Activated T-helper 17 cell treated with anti-CD3 and anti-CD28 coated beads, Interleukin-2, amount 50 U/mL, for 72 hours (primary cell): ENCODE results near the gene L3MBTL3. TPM values are rescaled to one million over a fixed set of nuclear protein-coding genes. Genes with fewer than 3 reads are reported as not detected.

Experiments
- ATAC-seq: fragments of 150-1000 bp; cut with Tn5 transposase; replicated peaks from 2 replicates; pipeline ENCODE4 v1.10.0; 2021; ENCODE audit warnings: mild to moderate bottlenecking, moderate library complexity
- H3K27ac Mint-ChIP-seq: one replicate; pipeline ENCODE4 v1.8.0; 2022; ENCODE audit warnings: mixed read lengths
- H3K27me3 Mint-ChIP-seq: one replicate; pipeline ENCODE4 v1.8.0; 2022; ENCODE audit warnings: mixed read lengths
- H3K36me3 Mint-ChIP-seq: one replicate; pipeline ENCODE4 v1.8.0; 2022; ENCODE audit warnings: low read depth, mild to moderate bottlenecking, mixed read lengths
- H3K4me1 Mint-ChIP-seq: one replicate; pipeline ENCODE4 v1.8.0; 2022; ENCODE audit warnings: mixed read lengths
- H3K4me3 Mint-ChIP-seq: one replicate; pipeline ENCODE4 v1.8.0; 2022; ENCODE audit warnings: mild to moderate bottlenecking, mixed read lengths
- H3K9me3 Mint-ChIP-seq: one replicate; pipeline ENCODE4 v1.8.0; 2022; ENCODE audit warnings: mixed read lengths
- total RNA-seq, 2 donors: library from RNA; stranded (reverse); gene quantifications; one replicate each; pipeline ENCODE4 v1.2.3, GENCODE V29; 2022

The L3MBTL3 gene
- total RNA-seq, 2 donors from 2014 or later, result 4.4 to 5.9 TPM

DNA sequence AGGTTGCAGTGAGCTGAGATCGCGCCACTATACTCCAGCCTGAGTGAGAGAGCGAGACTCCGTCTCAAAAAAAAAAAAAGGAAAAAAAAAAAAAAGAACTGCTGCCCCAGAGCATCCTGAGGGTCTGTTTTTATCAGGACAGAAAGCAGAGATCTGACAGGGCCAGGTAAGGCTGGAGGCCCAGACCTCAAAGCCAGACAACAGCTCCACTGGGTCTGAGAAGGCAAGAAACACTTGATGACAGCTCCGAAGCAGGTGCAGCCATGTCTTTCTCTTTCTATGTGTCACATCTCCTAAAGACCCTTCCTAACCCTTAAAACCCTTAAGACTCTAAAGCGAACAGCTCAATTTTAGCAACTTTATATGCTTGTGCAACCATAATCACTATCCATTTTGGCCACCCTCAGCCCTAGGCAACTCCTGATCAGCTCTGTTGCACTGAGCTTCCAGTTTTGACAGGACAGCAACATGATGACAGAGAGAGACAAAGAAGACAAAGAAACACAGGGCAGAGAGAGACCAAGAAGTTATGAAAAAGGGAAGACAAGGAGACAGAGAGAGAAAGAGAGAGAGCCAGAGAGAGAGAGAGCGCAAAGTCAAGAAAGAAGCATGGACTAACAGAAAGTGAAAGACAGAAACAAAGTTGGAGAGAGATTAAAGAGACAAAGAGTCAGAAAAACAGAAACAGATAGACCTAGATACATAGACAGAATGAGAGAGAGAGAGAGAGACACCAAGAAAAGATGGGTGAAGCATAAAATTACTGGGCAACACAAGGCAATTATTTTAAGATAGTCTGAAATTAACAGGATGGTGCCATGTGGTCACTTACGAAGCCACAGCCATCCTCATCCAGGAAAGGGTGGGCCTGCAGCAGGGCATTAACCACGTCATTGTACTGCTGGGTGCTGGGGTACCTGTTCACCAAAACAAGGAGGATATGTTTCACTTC lies 165.2 kb downstream of the L3MBTL3 start:
- Mint-ChIP-seq H3K9me3 (no peaks in the 10 kb centered on the region), H3K4me1 (peaks cover 7% of the 10 kb centered on the region)

DNA sequence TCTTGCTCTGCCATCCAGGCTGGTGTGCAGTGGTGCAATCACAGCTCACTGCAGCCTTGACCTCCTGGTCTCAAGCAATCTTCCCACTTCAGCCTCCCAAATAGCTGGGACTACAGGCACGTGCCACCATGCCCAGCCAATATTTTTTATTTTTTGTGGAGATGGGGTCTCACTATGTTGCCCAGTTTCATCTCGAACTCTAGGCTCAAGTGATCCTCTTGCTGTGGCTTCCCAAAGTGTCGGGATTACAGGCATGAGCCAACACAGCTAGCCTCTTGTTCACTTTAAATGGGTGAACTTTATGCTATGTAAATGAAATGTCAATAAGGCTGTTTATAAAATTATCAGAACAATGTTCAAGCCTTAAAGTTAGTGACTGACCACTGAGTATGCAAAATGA lies 167.3 kb downstream of the L3MBTL3 start:
- no peak overlapping the region for H3K27ac Mint-ChIP-seq
- H3K4me1 Mint-ChIP-seq, result peaks cover 7% of the 10 kb centered on the region
- H3K27me3 Mint-ChIP-seq, result no peaks in the 10 kb centered on the region
- no peaks in the 10 kb centered on the region for H3K9me3 Mint-ChIP-seq
- no peak for ATAC-seq
- H3K4me3 Mint-ChIP-seq, result no peak overlapping the region
- peaks cover 4% of the 10 kb centered on the region for H3K36me3 Mint-ChIP-seq

More for the DNA sequence above, 165.2 kb downstream of the L3MBTL3 start:
- peak overlapping the region; percentile 75 for H3K27ac Mint-ChIP-seq
- peak overlapping the region; percentile 72 for H3K4me3 Mint-ChIP-seq
- H3K36me3 Mint-ChIP-seq, result peaks cover 4% of the 10 kb centered on the region
- ATAC-seq, result peak; percentile 71
- H3K27me3 Mint-ChIP-seq, result no peaks in the 10 kb centered on the region

DNA sequence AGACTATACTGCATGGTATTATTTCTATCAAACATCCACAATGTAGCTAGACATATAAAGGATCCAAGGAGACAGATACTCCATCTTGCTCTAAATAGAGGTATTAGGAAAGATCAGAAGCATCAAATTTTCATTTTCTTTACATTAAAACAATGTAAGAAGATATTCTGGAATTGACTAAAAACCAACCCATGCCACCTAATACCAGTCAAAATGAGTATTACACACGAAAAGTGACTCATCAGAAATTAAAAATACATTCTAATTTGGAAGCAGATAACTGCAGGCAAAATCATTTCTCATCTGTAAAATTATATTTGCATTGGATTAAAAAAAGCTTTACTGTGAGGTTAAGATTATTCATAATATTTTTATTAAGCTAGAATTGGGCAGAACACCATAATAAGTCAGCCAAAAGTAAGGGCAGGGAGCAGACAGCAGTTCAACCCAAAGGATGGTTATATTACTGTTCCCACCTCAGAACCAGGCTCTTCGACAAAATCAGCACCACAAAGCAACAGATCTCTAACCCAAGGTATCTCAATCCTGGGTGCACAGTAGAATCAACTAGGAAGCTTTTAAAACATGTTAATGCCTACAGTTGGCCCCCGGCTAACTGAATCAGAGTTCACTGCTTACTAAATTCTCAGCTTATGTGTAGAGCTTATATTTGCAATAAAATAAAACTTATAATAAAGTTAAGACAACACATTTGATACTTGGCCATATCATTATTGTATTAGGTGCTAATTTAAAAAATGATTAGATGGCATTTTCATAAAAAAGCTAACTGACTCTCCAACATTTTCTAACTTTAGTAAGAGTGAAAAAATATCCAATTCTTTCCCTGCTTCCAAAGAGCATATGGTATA lies 169.2 kb downstream of the L3MBTL3 start:
- ATAC-seq, result peak; percentile 44

DNA sequence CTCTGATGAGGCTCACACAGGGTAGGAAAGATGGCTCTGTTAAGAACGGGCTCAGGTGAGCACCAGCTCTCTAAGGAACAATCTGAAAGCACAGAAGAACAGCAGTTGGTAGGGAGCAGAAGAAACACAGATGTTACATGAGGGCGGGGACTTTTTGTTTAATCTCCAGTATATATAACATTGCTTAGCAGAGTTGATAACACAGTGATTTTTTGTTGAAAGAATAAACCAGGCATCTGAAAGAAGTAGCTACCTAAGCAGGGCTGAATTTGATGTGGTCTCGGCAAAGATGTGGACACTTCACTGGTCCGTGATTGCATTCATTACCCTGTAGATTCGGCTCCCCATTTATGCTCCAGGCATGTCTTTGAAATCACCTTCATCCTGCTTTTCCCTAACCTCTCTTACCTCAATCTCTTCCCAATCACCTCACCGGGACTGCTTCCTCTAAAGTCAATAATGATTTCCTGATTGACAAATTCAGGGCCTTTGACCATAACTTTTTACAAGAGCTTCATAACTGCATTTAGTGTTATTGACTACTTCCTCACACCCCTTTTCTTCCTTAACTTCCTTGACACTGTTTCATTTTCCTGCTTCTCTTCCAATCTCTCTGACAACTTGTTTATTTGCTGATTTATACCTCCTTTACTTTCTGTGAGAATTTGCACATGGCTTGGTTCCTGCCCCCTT lies 170.0 kb downstream of the L3MBTL3 start:
- Mint-ChIP-seq H3K27me3 (no peaks in the 10 kb centered on the region), H3K36me3 (no peaks in the 10 kb centered on the region), H3K27ac (no peak overlapping the region), H3K9me3 (no peaks in the 10 kb centered on the region), H3K4me1 (peaks cover 7% of the 10 kb centered on the region), H3K4me3 (no peak overlapping the region)
- ATAC-seq, result no peak

More for the DNA sequence above, 169.2 kb downstream of the L3MBTL3 start:
- H3K4me3 Mint-ChIP-seq, result no peak overlapping the region
- H3K27ac Mint-ChIP-seq, result no peak overlapping the region
- peaks cover 7% of the 10 kb centered on the region for H3K4me1 Mint-ChIP-seq
- no peaks in the 10 kb centered on the region for H3K27me3 Mint-ChIP-seq
- no peaks in the 10 kb centered on the region for H3K9me3 Mint-ChIP-seq
- H3K36me3 Mint-ChIP-seq, result no peaks in the 10 kb centered on the region

DNA sequence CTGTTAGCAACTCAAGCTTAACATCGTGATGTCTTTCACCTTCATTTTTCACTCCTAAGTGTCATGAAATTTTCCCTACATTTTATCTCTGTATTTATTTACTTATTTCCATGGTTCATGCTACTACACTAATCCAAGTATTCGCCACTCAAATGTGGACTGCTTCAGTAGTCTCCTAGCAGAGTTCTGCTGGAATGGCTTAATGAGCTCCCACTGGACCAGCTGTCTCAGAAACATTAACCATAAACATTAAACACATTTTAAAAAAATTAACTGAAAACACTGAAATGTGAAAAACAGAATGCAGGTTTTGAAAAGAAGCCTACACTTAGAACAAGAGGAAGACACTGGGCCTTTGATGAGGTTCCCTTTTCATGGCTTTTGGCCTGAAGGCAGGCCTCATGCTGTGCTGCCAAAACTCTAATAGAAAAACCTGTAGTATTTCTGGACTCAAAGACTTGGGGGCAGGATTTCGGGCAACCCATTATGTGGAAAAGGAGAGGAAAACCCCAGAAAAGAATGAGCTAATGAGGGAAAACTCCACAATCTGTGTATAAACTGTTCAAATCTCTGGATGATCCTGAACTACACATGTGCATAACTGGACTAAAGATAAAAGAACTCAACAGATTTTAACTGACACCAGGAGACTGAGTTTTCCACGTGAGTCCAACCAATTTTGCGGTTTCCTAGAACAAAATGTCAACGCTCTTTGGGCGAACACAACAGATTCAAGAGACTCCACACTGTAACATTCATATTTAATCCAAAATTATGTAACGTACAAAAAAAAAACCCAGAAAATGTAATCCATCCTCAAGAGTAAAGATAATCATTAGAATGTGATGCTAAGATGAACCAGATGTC lies 171.4 kb downstream of the L3MBTL3 start:
- Mint-ChIP-seq H3K27ac (no peak overlapping the region), H3K36me3 (no peaks in the 10 kb centered on the region), H3K27me3 (no peaks in the 10 kb centered on the region), H3K9me3 (no peaks in the 10 kb centered on the region), H3K4me1 (no peaks in the 10 kb centered on the region), H3K4me3 (no peak overlapping the region)
- ATAC-seq, result no peak

Other genes starting within 250 kb of the L3MBTL3 start
- not detected for gene TMEM244, start 157.3 kb upstream of the L3MBTL3 start, total RNA-seq
- 1 to 10 TPM; 1.4 to 1.5 TPM for gene SAMD3, start 204.4 kb downstream of the L3MBTL3 start, total RNA-seq